Endodermal cell (in vitro differentiated cells): ENCODE data around the gene PFN2. TPM values are rescaled to one million over a fixed set of nuclear protein-coding genes. Genes with fewer than 3 reads are reported as not detected.

Experiments used
- DNase-seq: peaks from one replicate; pipeline ENCODE4 v3.0.0-alpha.2; 2017
- H3K27ac ChIP-seq: 2 replicates; pipeline ENCODE4 v1.5.1; 2013; ENCODE audit warnings: mild to moderate bottlenecking, low read depth, low read length, moderate library complexity
- H3K27me3 ChIP-seq: 2 replicates; pipeline ENCODE4 v1.6.1; 2013; ENCODE audit warnings: mild to moderate bottlenecking, low read length, moderate library complexity; ENCODE audit not compliant: insufficient read depth, control insufficient read depth, poor library complexity, severe bottlenecking
- H3K36me3 ChIP-seq: 2 replicates; pipeline ENCODE4 v1.7.0; 2013; ENCODE audit warnings: mild to moderate bottlenecking, low read length, moderate library complexity; ENCODE audit not compliant: control insufficient read depth, insufficient read depth
- H3K4me1 ChIP-seq: one replicate; pipeline ENCODE4 v1.7.0; 2013; ENCODE audit warnings: low read length; ENCODE audit not compliant: control insufficient read depth, insufficient read depth
- H3K4me3 ChIP-seq: 2 replicates; pipeline ENCODE4 v1.5.1; 2013; ENCODE audit warnings: mild to moderate bottlenecking, low read length, moderate library complexity
- H3K9ac ChIP-seq: 2 replicates; pipeline ENCODE4 v1.6.1; 2013; ENCODE audit warnings: mild to moderate bottlenecking, low read length, moderate library complexity; ENCODE audit not compliant: poor library complexity, severe bottlenecking; ENCODE audit errors: extremely low read depth
- H3K9me3 ChIP-seq: 2 replicates; pipeline ENCODE4 v1.6.1; 2013; ENCODE audit warnings: mild to moderate bottlenecking, low read length, moderate library complexity; ENCODE audit not compliant: control insufficient read depth
- H3K27ac Mint-ChIP-seq: 2 replicates; pipeline ENCODE4 v1.8.0; 2020; ENCODE audit warnings: mixed read lengths
- H3K27me3 Mint-ChIP-seq: 2 replicates; pipeline ENCODE4 v1.8.0; 2021; ENCODE audit warnings: mild to moderate bottlenecking, mixed read lengths; ENCODE audit not compliant: insufficient read depth
- H3K36me3 Mint-ChIP-seq: 2 replicates; pipeline ENCODE4 v1.8.0; 2020; ENCODE audit warnings: low read depth, mixed read lengths
- H3K4me1 Mint-ChIP-seq: 2 replicates; pipeline ENCODE4 v1.8.0; 2020; ENCODE audit warnings: mixed read lengths
- H3K4me3 Mint-ChIP-seq: 2 replicates; pipeline ENCODE4 v1.8.0; 2020; ENCODE audit warnings: mild to moderate bottlenecking, moderate library complexity, mixed read lengths
- H3K9me3 Mint-ChIP-seq: 2 replicates; pipeline ENCODE4 v1.8.0; 2020; ENCODE audit warnings: mild to moderate bottlenecking, mixed read lengths
- WGBS, 2 experiments: methylation state at CpG; one replicate each; pipeline versions ENCODE4 v1.1.5 to v1.1.7; 2013; ENCODE audit warnings: missing lambda C conversion rate in 2 of 2, mixed read lengths in 1 of 2; ENCODE audit not compliant: insufficient coverage in 1 of 2, insufficient read length in 1 of 2; 5-methylcytosine and 5-hydroxymethylcytosine counted together
- total RNA-seq, 2 donors: library from RNA; stranded (reverse); fragmentation: NEBNext Ultra II Directional in 1 of 2; extraction: Animal tissue kit (Norgen Biotek cat#: 25700) in 1 of 2; gene quantifications; 2 replicates in 1 of 2; 3 replicates in 1 of 2; pipeline ENCODE4 v1.2.1, GENCODE V29; 2021
- TF ChIP-seq, protein P1 (sequence below): fragments of 200-600 bp; sonication (generic); conservative IDR thresholded peaks from 2 replicates; pipeline ENCODE4 v1.5.0; 2021; ENCODE audit warnings: antibody characterized with exemption, mild to moderate bottlenecking

The PFN2 gene
- total RNA-seq, 2 donors from 2014 or later = 144 to 157 TPM

DNA sequence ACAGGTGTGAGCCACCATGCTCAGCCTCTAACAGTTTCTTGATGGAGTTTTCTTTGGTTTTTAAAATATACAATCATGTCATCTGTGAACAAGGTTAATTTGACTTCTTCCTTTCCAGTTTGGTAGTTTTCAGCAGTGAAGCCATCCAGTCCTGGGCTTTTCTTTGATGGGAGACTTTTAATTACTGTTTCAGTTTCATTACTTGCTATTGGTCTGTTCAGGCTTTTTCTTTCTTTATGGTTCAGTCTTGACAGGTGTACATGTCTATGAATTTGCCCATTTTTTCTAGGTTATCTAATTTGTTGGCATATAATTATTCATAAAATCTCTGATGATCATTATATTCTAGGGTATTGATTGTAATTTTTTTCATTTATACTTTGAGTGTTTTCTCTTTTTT is 36.8 kb downstream of the PFN2 start:
- no peak overlapping the region for H3K4me3 ChIP-seq
- H3K36me3 ChIP-seq = no peaks in the 10 kb centered on the region
- H3K27ac Mint-ChIP-seq = no peak overlapping the region
- DNase-seq = no peak
- H3K4me1 Mint-ChIP-seq = no peaks in the 10 kb centered on the region
- H3K27me3 Mint-ChIP-seq = no peaks in the 10 kb centered on the region
- H3K4me3 Mint-ChIP-seq = no peak overlapping the region
- peaks cover 34% of the 10 kb centered on the region for H3K36me3 Mint-ChIP-seq
- TF ChIP-seq, protein P1, sequence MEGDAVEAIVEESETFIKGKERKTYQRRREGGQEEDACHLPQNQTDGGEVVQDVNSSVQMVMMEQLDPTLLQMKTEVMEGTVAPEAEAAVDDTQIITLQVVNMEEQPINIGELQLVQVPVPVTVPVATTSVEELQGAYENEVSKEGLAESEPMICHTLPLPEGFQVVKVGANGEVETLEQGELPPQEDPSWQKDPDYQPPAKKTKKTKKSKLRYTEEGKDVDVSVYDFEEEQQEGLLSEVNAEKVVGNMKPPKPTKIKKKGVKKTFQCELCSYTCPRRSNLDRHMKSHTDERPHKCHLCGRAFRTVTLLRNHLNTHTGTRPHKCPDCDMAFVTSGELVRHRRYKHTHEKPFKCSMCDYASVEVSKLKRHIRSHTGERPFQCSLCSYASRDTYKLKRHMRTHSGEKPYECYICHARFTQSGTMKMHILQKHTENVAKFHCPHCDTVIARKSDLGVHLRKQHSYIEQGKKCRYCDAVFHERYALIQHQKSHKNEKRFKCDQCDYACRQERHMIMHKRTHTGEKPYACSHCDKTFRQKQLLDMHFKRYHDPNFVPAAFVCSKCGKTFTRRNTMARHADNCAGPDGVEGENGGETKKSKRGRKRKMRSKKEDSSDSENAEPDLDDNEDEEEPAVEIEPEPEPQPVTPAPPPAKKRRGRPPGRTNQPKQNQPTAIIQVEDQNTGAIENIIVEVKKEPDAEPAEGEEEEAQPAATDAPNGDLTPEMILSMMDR = no peak
- H3K27ac ChIP-seq = no peak overlapping the region
- H3K4me1 ChIP-seq = no peaks in the 10 kb centered on the region
- peaks cover 42% of the 10 kb centered on the region for H3K9me3 ChIP-seq
- H3K9ac ChIP-seq = no peak overlapping the region
- H3K27me3 ChIP-seq = no peaks in the 10 kb centered on the region
- peaks cover 30% of the 10 kb centered on the region for H3K9me3 Mint-ChIP-seq

DNA sequence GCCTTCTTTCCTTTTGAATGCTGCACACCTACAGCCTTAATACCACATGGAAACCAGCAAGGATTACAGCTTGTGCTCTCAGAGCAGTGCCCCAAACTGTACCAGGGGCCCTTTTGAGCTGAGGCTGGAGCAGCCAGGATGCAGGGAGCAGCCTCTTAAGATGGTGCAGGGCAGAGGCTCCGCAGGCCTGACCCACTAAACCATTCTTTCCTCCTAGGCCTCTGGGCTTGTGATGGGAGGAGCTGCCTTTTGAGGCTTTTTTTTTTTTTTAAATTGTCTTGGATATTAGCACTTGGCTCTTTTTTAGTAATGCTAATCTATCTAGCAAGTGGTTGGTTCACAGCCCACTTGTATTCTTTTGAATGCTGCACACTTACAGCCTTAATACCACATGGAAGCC is 37.7 kb downstream of the PFN2 start:
- Histone ChIP-seq H3K27ac (no peak overlapping the region), H3K27me3 (no peaks in the 10 kb centered on the region), H3K4me1 (no peaks in the 10 kb centered on the region), H3K36me3 (no peaks in the 10 kb centered on the region), H3K9ac (no peak overlapping the region), H3K4me3 (no peak overlapping the region), H3K9me3 (peaks cover 47% of the 10 kb centered on the region)
- H3K9me3 Mint-ChIP-seq = peaks cover 30% of the 10 kb centered on the region
- no peak for DNase-seq
- no peaks in the 10 kb centered on the region for H3K27me3 Mint-ChIP-seq
- no peak overlapping the region for H3K4me3 Mint-ChIP-seq
- TF ChIP-seq, protein P1 = no peak
- no peak overlapping the region for H3K27ac Mint-ChIP-seq
- no peaks in the 10 kb centered on the region for H3K4me1 Mint-ChIP-seq
- 100% methylated on average over 1 of the region's 1 CpG; no CpG with 5 or more reads in 1 of the 2 experiments for WGBS, 2 experiments
- peaks cover 37% of the 10 kb centered on the region for H3K36me3 Mint-ChIP-seq

DNA sequence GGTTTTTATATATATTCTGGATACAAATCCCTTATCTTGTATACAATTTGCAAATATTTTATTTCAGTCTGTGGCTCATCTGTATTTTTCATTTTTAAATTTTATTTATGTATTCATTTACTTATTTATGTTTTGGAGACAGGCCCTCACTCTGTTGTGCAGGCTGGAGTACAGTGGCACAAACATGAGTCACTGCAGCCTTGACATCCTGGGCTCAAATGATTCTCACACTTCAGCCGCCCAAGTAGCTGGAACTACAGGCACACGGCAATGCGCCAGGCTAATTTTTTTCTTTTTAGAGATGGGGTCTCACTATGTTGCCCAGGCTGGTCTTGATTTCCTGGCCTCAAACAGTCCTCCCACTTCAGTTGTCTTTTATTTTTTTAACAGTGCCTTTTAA is 50.6 kb downstream of the PFN2 start:
- Histone ChIP-seq H3K4me1 (no peaks in the 10 kb centered on the region), H3K27ac (no peak overlapping the region), H3K4me3 (no peak overlapping the region), H3K36me3 (no peaks in the 10 kb centered on the region), H3K9me3 (no peaks in the 10 kb centered on the region), H3K27me3 (no peaks in the 10 kb centered on the region), H3K9ac (no peak overlapping the region)
- H3K4me1 Mint-ChIP-seq = no peaks in the 10 kb centered on the region
- TF ChIP-seq, protein P1 = no peak
- H3K27me3 Mint-ChIP-seq = no peaks in the 10 kb centered on the region
- peaks cover 20% of the 10 kb centered on the region for H3K36me3 Mint-ChIP-seq
- WGBS, 2 experiments = 97 to 100% methylated on average over 1 to 3 of the region's 3 CpGs
- no peak overlapping the region for H3K27ac Mint-ChIP-seq
- H3K4me3 Mint-ChIP-seq = no peak overlapping the region
- no peak for DNase-seq
- no peaks in the 10 kb centered on the region for H3K9me3 Mint-ChIP-seq
